ENCODE measurements around the gene IL22RA1.

Gene IL22RA1

GRCh38 chr1:24096739-24097103 lies 46.2 kb downstream of the IL22RA1 start:
- TF ChIP-seq CTCF (IDR thresholded peaks at IDR 0.05; ENCODE audit: low read depth, low read length): no peak
- no peak overlapping the region for H3K4me3 ChIP-seq (ENCODE audit: low read depth, low read length)

- TF ChIP-seq CTCF (IDR thresholded peaks at IDR 0.05; ENCODE audit: low read depth, low read length): no peak
- no peak overlapping the region for H3K4me3 ChIP-seq (ENCODE audit: low read depth, low read length)
Measured at GRCh38 chr1:24096009-24096738, 46.8 kb downstream of the IL22RA1 start.

- no peak for TF ChIP-seq CTCF (IDR thresholded peaks at IDR 0.05; ENCODE audit: low read depth, low read length)
- H3K4me3 ChIP-seq (ENCODE audit: low read depth, low read length): no peak overlapping the region
Measured at GRCh38 chr1:24095140-24095859, 47.6 kb downstream of the IL22RA1 start.

- no peak for TF ChIP-seq CTCF (IDR thresholded peaks at IDR 0.05; ENCODE audit: low read depth, low read length)
- H3K4me3 ChIP-seq (ENCODE audit: low read depth, low read length): no peak overlapping the region
Measured at GRCh38 chr1:24094554-24094953, 48.4 kb downstream of the IL22RA1 start.

- TF ChIP-seq CTCF (IDR thresholded peaks at IDR 0.05; ENCODE audit: low read depth, low read length): no peak
- H3K4me3 ChIP-seq (ENCODE audit: low read depth, low read length): no peak overlapping the region
Measured at GRCh38 chr1:24093732-24094131, 49.2 kb downstream of the IL22RA1 start.

GRCh38 chr1:24092979-24093378 lies 50.0 kb downstream of the IL22RA1 start:
- no peak overlapping the region for H3K4me3 ChIP-seq (ENCODE audit: low read depth, low read length)
- no peak for TF ChIP-seq CTCF (IDR thresholded peaks at IDR 0.05; ENCODE audit: low read depth, low read length)

- no peak for TF ChIP-seq CTCF (IDR thresholded peaks at IDR 0.05; ENCODE audit: low read depth, low read length)
- no peak overlapping the region for H3K4me3 ChIP-seq (ENCODE audit: low read depth, low read length)
Measured at GRCh38 chr1:24091971-24092482, 50.9 kb downstream of the IL22RA1 start.
